ENCODE measurements around the gene EMILIN3.

EMILIN3 gene

DNA sequence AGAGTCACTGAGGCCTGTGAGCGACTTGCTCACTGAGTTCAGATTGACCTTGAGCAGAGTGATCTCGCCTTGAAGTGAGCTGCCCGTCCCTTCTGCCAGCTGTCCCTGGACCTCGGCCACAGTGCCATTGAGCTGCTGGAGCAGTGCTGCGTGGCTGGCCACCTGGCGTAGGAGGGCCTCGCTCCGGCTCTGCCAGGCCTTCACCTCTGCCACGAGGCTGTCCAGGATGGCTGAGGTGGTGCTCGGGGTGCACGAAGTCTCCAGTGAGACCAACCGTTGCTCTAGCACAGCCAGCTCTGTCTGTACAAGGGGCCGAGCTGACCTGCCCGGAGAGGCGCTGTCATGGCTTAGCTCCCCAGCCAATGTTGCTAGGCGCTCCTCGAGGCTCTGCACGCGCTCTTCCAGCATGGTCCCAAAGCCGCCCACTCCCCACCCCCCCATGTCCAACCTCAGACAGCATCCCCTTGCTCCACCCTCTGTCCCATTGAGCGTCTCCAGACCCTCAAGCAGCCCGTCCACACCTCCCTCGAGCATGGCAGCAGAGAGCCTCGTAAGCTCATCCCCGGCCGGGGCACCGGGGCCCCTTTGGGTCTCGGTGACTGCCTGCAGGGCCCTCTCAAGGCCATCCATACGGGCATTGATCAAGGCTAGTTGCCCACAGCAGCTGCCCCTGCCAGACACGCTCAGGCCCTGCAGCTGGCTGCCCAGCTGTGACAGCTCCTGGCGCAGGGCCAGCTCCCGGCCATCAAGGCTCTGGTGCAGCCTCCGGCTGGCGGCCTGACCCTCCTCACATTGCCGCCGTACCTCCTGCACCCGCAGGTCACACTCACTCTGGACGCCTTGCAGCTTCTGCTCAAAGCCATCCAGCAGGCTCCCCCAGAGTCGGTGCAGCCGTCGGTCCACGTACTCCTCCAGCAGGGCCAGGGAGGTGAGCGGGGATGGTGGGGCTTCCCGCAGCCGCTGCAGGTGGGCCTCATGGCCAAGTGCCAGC lies 4.6 kb downstream of the EMILIN3 start:
- DNase-seq (ENCODE audit: extremely low spot score) = no peak
- POLR2A ChIA-PET = no interaction called here
- CTCF ChIA-PET = interaction anchor here (1.6 kb wide), 1 partner anchor 23 kb away, joined by 4 read pairs; no protein-coding TSS in a partner anchor
- TF ChIP-seq CTCF (IDR thresholded peaks at IDR 0.05; ENCODE audit: control extremely low read depth, extremely low read depth, low read depth, missing control alignments) = no peak

- ChIA-PET POLR2A (no interaction called here), CTCF (interaction anchor here (1.6 kb wide), 1 partner anchor 22 kb away, joined by 4 read pairs; no protein-coding TSS in a partner anchor)
- no peak for DNase-seq (ENCODE audit: extremely low spot score)
- no peak for TF ChIP-seq CTCF (IDR thresholded peaks at IDR 0.05; ENCODE audit: control extremely low read depth, extremely low read depth, low read depth, missing control alignments)
These were observed 5.5 kb downstream of the EMILIN3 start for GRCh38 chr20:41360831-41361756.

GRCh38 chr20:41359541-41360011 lies 7.0 kb downstream of the EMILIN3 start:
- no peak for TF ChIP-seq CTCF (IDR thresholded peaks at IDR 0.05; ENCODE audit: control extremely low read depth, extremely low read depth, low read depth, missing control alignments)
- no peak for DNase-seq (ENCODE audit: extremely low spot score)
- ChIA-PET POLR2A (no interaction called here), CTCF (no interaction called here)

DNA sequence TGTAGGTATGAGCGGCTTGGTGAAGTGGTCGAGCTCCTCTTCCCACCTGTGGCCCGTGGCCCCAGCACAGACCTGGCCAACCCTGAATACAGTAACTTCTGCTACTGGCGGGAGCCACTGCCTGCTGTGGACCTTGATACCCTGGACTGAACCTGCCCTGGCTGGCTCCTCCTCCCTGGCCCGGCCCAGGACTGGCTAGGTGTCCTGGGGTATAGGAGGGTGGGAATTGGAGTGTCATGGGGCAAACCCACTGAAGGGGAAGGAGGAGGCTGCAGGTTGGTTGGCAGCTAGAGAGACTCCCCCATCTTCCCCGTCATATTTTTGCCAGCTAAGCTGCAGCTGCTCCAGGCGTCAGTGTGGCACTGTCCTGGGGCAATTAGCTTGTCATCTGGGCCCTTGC lies 7.9 kb downstream of the EMILIN3 start:
- ChIA-PET CTCF (interaction anchor here (0.7 to 1.3 kb wide), 3 partner anchors 18 to 32 kb away, joined by 3 read pairs; partner anchors contain the start of gene LPIN3), POLR2A (no interaction called here)
- DNase-seq (ENCODE audit: extremely low spot score) = no peak
- no peak for TF ChIP-seq CTCF (IDR thresholded peaks at IDR 0.05; ENCODE audit: control extremely low read depth, extremely low read depth, low read depth, missing control alignments)

DNA sequence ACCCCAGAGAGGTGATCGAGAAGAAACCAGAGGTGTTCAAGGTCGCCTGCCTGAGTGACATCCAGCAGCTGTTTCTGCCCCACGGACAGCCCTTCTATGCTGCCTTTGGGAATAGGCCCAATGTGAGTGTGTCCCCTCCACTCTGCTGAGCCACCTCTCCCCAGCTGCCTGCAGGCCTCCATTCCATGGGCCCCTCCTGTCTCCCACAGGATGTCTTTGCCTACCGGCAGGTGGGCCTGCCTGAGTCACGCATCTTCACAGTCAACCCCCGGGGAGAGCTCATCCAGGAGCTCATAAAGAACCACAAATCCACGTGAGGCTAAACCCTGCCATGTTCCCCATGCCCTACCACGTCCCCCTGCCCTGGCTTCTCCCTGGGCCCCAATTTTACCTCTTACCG lies 8.4 kb downstream of the EMILIN3 start:
- CTCF ChIA-PET = interaction anchor here (0.7 to 1.3 kb wide), 3 partner anchors 17 to 32 kb away, joined by 3 read pairs; partner anchors contain the start of gene LPIN3
- no peak for DNase-seq (ENCODE audit: extremely low spot score)
- POLR2A ChIA-PET = no interaction called here
- no peak for TF ChIP-seq CTCF (IDR thresholded peaks at IDR 0.05; ENCODE audit: control extremely low read depth, extremely low read depth, low read depth, missing control alignments)

All from GM10248 (cell line).